IPS-NIHi7 (cell line): ENCODE measurements around the gene SORCS2.
"Not testable (repeated sequence)": the region's sequence is repeated elsewhere in the genome, so short reads cannot be mapped to it uniquely, and the experiment has no call there.

ENCODE experiments used
- DNase-seq: peaks from one replicate; pipeline ENCODE4 v3.0.0; 2012; ENCODE audit warnings: mixed read lengths; ENCODE audit errors: extremely low spot score

SORCS2 gene

GRCh38 chr4:7577361-7578039 lies 385.2 kb downstream of the SORCS2 start:
- not testable (repeated sequence) for DNase-seq

GRCh38 chr4:7581477-7581876 lies 389.1 kb downstream of the SORCS2 start:
- DNase-seq: peak; percentile 93

GRCh38 chr4:7582313-7583097 lies 390.2 kb downstream of the SORCS2 start:
- DNase-seq: no peak

GRCh38 chr4:7584098-7584497 lies 391.8 kb downstream of the SORCS2 start:
- no peak for DNase-seq

GRCh38 chr4:7584606-7585159 lies 392.3 kb downstream of the SORCS2 start:
- DNase-seq: no peak

GRCh38 chr4:7585768-7586167 lies 393.4 kb downstream of the SORCS2 start:
- DNase-seq: no peak

GRCh38 chr4:7587433-7588405 lies 395.4 kb downstream of the SORCS2 start:
- DNase-seq: no peak

GRCh38 chr4:7590189-7590588 lies 397.9 kb downstream of the SORCS2 start:
- DNase-seq: no peak

- no peak for DNase-seq
Observed at GRCh38 chr4:7590899-7591298, 398.6 kb downstream of the SORCS2 start.

- no peak for DNase-seq
Observed at GRCh38 chr4:7591409-7592053, 399.2 kb downstream of the SORCS2 start.

- DNase-seq: peak; percentile 59
Observed at GRCh38 chr4:7593646-7594412, 401.5 kb downstream of the SORCS2 start.

GRCh38 chr4:7595934-7596461 lies 403.7 kb downstream of the SORCS2 start:
- DNase-seq: no peak

GRCh38 chr4:7596918-7597606 lies 404.7 kb downstream of the SORCS2 start:
- DNase-seq: no peak

- DNase-seq: no peak
Observed at GRCh38 chr4:7598939-7599790, 406.8 kb downstream of the SORCS2 start.

- DNase-seq: no peak
Observed at GRCh38 chr4:7600247-7600646, 407.9 kb downstream of the SORCS2 start.

- not testable (repeated sequence) for DNase-seq
Observed at GRCh38 chr4:7602166-7602565, 409.8 kb downstream of the SORCS2 start.

- DNase-seq: no peak
Observed at GRCh38 chr4:7607156-7607910, 415.0 kb downstream of the SORCS2 start.

GRCh38 chr4:7608046-7608445 lies 415.7 kb downstream of the SORCS2 start:
- no peak for DNase-seq
